Nucleus accumbens (tissue), 56 donors: Measurements from ENCODE around the gene ALK.

ENCODE experiments used
- DNase-seq, 56 donors: peaks; one replicate each; lab custom pipeline; 2025; lab: John Stamatoyannopoulos, UW

ALK gene

GRCh38 chr2:29518646-29519337, 402.6 kb downstream of the ALK start:
- DNase-seq = no peak

GRCh38 chr2:29518010-29518409, 403.4 kb downstream of the ALK start:
- DNase-seq = no peak

- no peak for DNase-seq
Measured at GRCh38 chr2:29517413-29517812, 404.0 kb downstream of the ALK start.

- DNase-seq = no peak
Measured at GRCh38 chr2:29516767-29517166, 404.6 kb downstream of the ALK start.

- DNase-seq = no peak
Measured at GRCh38 chr2:29509878-29510277, 411.5 kb downstream of the ALK start.

- no peak for DNase-seq
Measured at GRCh38 chr2:29509397-29509796, 412.0 kb downstream of the ALK start.

- DNase-seq = no peak
Measured at GRCh38 chr2:29504746-29505145, 416.6 kb downstream of the ALK start.

GRCh38 chr2:29502460-29502911, 418.9 kb downstream of the ALK start:
- DNase-seq = no peak

GRCh38 chr2:29497375-29497774, 424.0 kb downstream of the ALK start:
- no peak for DNase-seq

GRCh38 chr2:29496198-29496597, 425.2 kb downstream of the ALK start:
- DNase-seq = no peak

- DNase-seq = no peak
Measured at GRCh38 chr2:29495536-29496060, 425.8 kb downstream of the ALK start.

GRCh38 chr2:29495068-29495467, 426.3 kb downstream of the ALK start:
- no peak for DNase-seq

GRCh38 chr2:29492701-29493100, 428.7 kb downstream of the ALK start:
- no peak for DNase-seq

GRCh38 chr2:29490045-29490444, 431.3 kb downstream of the ALK start:
- no peak for DNase-seq

GRCh38 chr2:29489568-29489967, 431.8 kb downstream of the ALK start:
- DNase-seq = no peak

GRCh38 chr2:29487967-29488555, 433.3 kb downstream of the ALK start:
- no peak for DNase-seq

GRCh38 chr2:29485631-29486030, 435.8 kb downstream of the ALK start:
- DNase-seq = no peak

- DNase-seq = no peak
Measured at GRCh38 chr2:29485117-29485516, 436.3 kb downstream of the ALK start.

- DNase-seq = no peak
Measured at GRCh38 chr2:29482867-29483266, 438.5 kb downstream of the ALK start.

- no peak for DNase-seq
Measured at GRCh38 chr2:29482348-29482747, 439.0 kb downstream of the ALK start.

GRCh38 chr2:29481313-29481712, 440.1 kb downstream of the ALK start:
- no peak for DNase-seq

- peak in 1 of 56 donors; percentile 21 for DNase-seq
Measured at GRCh38 chr2:29480426-29480825, 441.0 kb downstream of the ALK start.
